WTC11 (cell line): Measurements from ENCODE around the gene ABL1. TPM values are rescaled to one million over a fixed set of nuclear protein-coding genes. Genes with fewer than 3 reads are reported as not detected.

ENCODE experiments used
- ATAC-seq: fragments of 200-7000 bp; cut with Tn5 transposase; 2 replicates; pipeline ENCODE4 v1.10.0; 2021; ENCODE audit warnings: mild to moderate bottlenecking, moderate library complexity
- CTCF ChIA-PET: fragments of 300-600 bp; sonication (Branson Sonifier 250); formaldehyde crosslinking; loops from one replicate; lab custom pipeline; 2021; ENCODE audit warnings: antibody characterized with exemption; lab: Charles Lee
- POLR2A ChIA-PET: fragments of 350-600 bp; sonication (Branson Sonifier 250); formaldehyde crosslinking; loops from one replicate; lab custom pipeline; 2021; ENCODE audit warnings: antibody characterized with exemption; lab: Charles Lee
- DNase-seq: peaks from one replicate; pipeline ENCODE4 v3.0.0; 2021; ENCODE audit warnings: low spot score
- H3K27ac Mint-ChIP-seq: 2 replicates; pipeline ENCODE4 v1.8.0; 2021; ENCODE audit warnings: mixed read lengths
- H3K27me3 Mint-ChIP-seq: 2 replicates; pipeline ENCODE4 v1.8.0; 2021; ENCODE audit warnings: low read depth, mild to moderate bottlenecking, moderate library complexity, mixed read lengths
- H3K36me3 Mint-ChIP-seq: 2 replicates; pipeline ENCODE4 v1.8.0; 2021; ENCODE audit warnings: mixed read lengths
- H3K4me1 Mint-ChIP-seq: 2 replicates; pipeline ENCODE4 v1.8.0; 2022; ENCODE audit warnings: mixed read lengths
- H3K4me3 Mint-ChIP-seq: 2 replicates; pipeline ENCODE4 v1.8.0; 2021; ENCODE audit warnings: mild to moderate bottlenecking, moderate library complexity, mixed read lengths
- H3K9me3 Mint-ChIP-seq: 2 replicates; pipeline ENCODE4 v1.8.0; 2021; ENCODE audit warnings: mixed read lengths
- ATF2 ChIP-seq: sonication (generic); formaldehyde crosslinking; IDR thresholded peaks from 2 replicates; pipeline ENCODE4 v1.8.1; 2022; ENCODE audit warnings: low read depth, missing genetic modification reagents, borderline replicate concordance
- ATF3 ChIP-seq: sonication (generic); formaldehyde crosslinking; conservative IDR thresholded peaks from 2 replicates; pipeline ENCODE4 v1.8.1; 2022; ENCODE audit warnings: mild to moderate bottlenecking, missing genetic modification reagents
- E2F5 ChIP-seq: sonication (generic); formaldehyde crosslinking; IDR thresholded peaks from 2 replicates; pipeline ENCODE4 v1.8.1; 2022; ENCODE audit warnings: mild to moderate bottlenecking, moderate library complexity, missing genetic modification reagents
- GABPB1 ChIP-seq: sonication (generic); formaldehyde crosslinking; IDR thresholded peaks from 2 replicates; pipeline ENCODE4 v1.8.1; 2023; ENCODE audit warnings: mild to moderate bottlenecking, missing genetic modification reagents
- JAZF1 ChIP-seq: fragments of 250-450 bp; sonication (Bioruptor Pico); IDR thresholded peaks from 2 replicates; pipeline ENCODE4 v1.9.0; 2021; ENCODE audit warnings: moderate library complexity, mild to moderate bottlenecking, inconsistent platforms
- JUN ChIP-seq: sonication (generic); formaldehyde crosslinking; IDR thresholded peaks from 2 replicates; pipeline ENCODE4 v1.8.0; 2023; ENCODE audit warnings: mild to moderate bottlenecking, missing genetic modification reagents
- MXD4 ChIP-seq: fragments of 250-450 bp; sonication (Bioruptor Pico); IDR thresholded peaks from 2 replicates; pipeline ENCODE4 v1.8.0; 2021; ENCODE audit warnings: mild to moderate bottlenecking, moderate library complexity, borderline replicate concordance
- MYBL2 ChIP-seq: sonication (generic); formaldehyde crosslinking; IDR thresholded peaks from 2 replicates; pipeline ENCODE4 v1.8.1; 2023; ENCODE audit warnings: mild to moderate bottlenecking, moderate library complexity, missing genetic modification reagents
- NFATC4 ChIP-seq: fragments of 250-450 bp; sonication (Bioruptor Pico); IDR thresholded peaks from 2 replicates; pipeline ENCODE4 v1.9.0; 2021; ENCODE audit warnings: mild to moderate bottlenecking
- OVOL2 ChIP-seq: fragments of 250-450 bp; sonication (Bioruptor Pico); IDR thresholded peaks from 2 replicates; pipeline ENCODE4 v1.9.0; 2021; ENCODE audit warnings: mild to moderate bottlenecking, borderline replicate concordance
- PRDM15 ChIP-seq: sonication (generic); formaldehyde crosslinking; IDR thresholded peaks from 2 replicates; pipeline ENCODE4 v1.8.0; 2022; ENCODE audit warnings: missing genetic modification reagents
- TCF7 ChIP-seq: sonication (generic); formaldehyde crosslinking; IDR thresholded peaks from 2 replicates; pipeline ENCODE4 v1.8.0; 2022; ENCODE audit warnings: mild to moderate bottlenecking, low read depth, missing genetic modification reagents, moderate library complexity
- TEAD4 ChIP-seq: sonication (generic); formaldehyde crosslinking; IDR thresholded peaks from 2 replicates; pipeline ENCODE4 v1.8.0; 2022; ENCODE audit warnings: mild to moderate bottlenecking, missing genetic modification reagents
- USF1 ChIP-seq: sonication (generic); formaldehyde crosslinking; IDR thresholded peaks from 2 replicates; pipeline ENCODE4 v1.8.0; 2022; ENCODE audit warnings: mild to moderate bottlenecking, missing genetic modification reagents
- ZBTB43 ChIP-seq: sonication (generic); formaldehyde crosslinking; IDR thresholded peaks from 2 replicates; pipeline ENCODE4 v1.8.1; 2023; ENCODE audit warnings: mild to moderate bottlenecking, missing genetic modification reagents
- ZNF396 ChIP-seq: fragments of 250-450 bp; sonication (Bioruptor Pico); IDR thresholded peaks from 2 replicates; pipeline ENCODE4 v1.8.0; 2021; ENCODE audit warnings: mild to moderate bottlenecking, moderate library complexity, borderline replicate concordance
- total RNA-seq: library from RNA; stranded (reverse); gene quantifications from 3 replicates; pipeline ENCODE4 v1.2.3, GENCODE V29; 2021
- TF ChIP-seq, protein P1 (sequence below): sonication (generic); formaldehyde crosslinking; IDR thresholded peaks from 2 replicates; pipeline ENCODE4 v1.8.0; 2023; ENCODE audit warnings: mild to moderate bottlenecking, missing genetic modification reagents

The ABL1 gene
- total RNA-seq, 1 experiment from 2014 or later: 104 TPM

GRCh38 chr9:130862747-130863146 lies 27.7 kb downstream of the ABL1 start:
- no peak overlapping the region for H3K4me3 Mint-ChIP-seq
- ChIA-PET POLR2A (no interaction called here), CTCF (interaction anchor here (1.1 to 6.3 kb wide), 14 partner anchors 8 to 402 kb away, joined by 3 to 83 read pairs (median 6); no protein-coding TSS in a partner anchor)
- ATAC-seq: no peak
- TF ChIP-seq JUN (CRISPR knock-in tag) (no peak), ZBTB43 (CRISPR knock-in tag) (no peak), E2F5 (no peak), ATF3 (CRISPR knock-in tag) (no peak), MYBL2 (CRISPR knock-in tag) (no peak), TEAD4 (CRISPR knock-in tag) (no peak), GABPB1 (CRISPR knock-in tag) (no peak), JAZF1 (CRISPR knock-in tag) (no peak), USF1 (CRISPR knock-in tag) (no peak), ZNF396 (CRISPR knock-in tag) (no peak), TCF7 (CRISPR knock-in tag) (no peak), PRDM15 (CRISPR knock-in tag) (no peak), MXD4 (no peak), NFATC4 (CRISPR knock-in tag) (no peak), ATF2 (CRISPR knock-in tag) (no peak), OVOL2 (CRISPR knock-in tag) (no peak)
- TF ChIP-seq, protein P1, sequence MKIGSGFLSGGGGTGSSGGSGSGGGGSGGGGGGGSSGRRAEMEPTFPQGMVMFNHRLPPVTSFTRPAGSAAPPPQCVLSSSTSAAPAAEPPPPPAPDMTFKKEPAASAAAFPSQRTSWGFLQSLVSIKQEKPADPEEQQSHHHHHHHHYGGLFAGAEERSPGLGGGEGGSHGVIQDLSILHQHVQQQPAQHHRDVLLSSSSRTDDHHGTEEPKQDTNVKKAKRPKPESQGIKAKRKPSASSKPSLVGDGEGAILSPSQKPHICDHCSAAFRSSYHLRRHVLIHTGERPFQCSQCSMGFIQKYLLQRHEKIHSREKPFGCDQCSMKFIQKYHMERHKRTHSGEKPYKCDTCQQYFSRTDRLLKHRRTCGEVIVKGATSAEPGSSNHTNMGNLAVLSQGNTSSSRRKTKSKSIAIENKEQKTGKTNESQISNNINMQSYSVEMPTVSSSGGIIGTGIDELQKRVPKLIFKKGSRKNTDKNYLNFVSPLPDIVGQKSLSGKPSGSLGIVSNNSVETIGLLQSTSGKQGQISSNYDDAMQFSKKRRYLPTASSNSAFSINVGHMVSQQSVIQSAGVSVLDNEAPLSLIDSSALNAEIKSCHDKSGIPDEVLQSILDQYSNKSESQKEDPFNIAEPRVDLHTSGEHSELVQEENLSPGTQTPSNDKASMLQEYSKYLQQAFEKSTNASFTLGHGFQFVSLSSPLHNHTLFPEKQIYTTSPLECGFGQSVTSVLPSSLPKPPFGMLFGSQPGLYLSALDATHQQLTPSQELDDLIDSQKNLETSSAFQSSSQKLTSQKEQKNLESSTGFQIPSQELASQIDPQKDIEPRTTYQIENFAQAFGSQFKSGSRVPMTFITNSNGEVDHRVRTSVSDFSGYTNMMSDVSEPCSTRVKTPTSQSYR (CRISPR knock-in tag): no peak
- peak overlapping the region; percentile 74 for H3K27ac Mint-ChIP-seq
- H3K27me3 Mint-ChIP-seq: no peaks in the 10 kb centered on the region
- no peaks in the 10 kb centered on the region for H3K9me3 Mint-ChIP-seq
- no peak for DNase-seq
- H3K36me3 Mint-ChIP-seq: peaks cover 22% of the 10 kb centered on the region
- peaks cover 25% of the 10 kb centered on the region for H3K4me1 Mint-ChIP-seq
